Fibroblast of the conjunctiva (primary cell): ENCODE data around the gene ZNF785.
"Not testable (repeated sequence)": the region's sequence is repeated elsewhere in the genome, so short reads cannot be mapped to it uniquely, and the experiment has no call there.

ENCODE experiments used
- DNase-seq: peaks from one replicate; pipeline ENCODE4 v3.0.0-alpha.2; 2010; ENCODE audit warnings: low read depth

The ZNF785 gene

DNA sequence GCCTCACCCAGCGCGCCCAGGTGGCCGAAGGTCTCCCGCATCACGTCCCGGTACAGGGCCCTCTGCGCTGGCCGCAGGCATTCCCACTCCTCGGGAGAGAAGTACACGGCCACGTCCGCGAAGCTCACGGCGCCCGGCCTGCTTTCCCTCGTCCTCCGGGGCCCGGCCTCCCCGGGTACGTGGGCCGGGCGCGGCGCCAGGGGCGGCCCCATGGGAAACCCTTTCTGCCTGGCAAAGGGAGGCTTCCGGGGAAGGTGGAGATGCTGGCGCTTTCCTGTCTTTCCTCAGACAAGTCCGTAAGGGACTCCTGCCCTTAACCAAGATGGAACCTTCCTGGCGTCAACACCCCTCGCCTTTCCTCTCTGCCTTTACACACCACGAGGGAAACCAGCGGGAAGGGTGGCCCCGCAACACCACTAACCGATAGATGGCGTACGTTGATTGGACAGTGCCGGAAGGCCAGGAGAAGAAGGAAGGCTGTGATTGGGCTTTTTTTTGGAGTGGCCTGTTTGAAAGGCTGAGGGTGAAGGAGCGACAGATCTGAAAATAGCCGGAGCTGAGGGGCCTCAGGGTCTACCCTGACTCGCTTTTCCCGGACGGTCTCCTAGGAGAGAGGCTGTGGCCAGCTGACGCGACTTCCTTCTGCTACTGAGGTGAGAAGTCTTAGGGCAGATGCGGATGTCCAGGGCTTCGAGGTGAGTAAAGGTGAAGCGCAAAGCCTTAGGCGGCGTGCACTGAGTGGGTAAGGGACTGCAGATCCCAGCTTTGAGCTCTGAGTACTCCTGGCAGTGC lies at the start of gene ZNF785:
Gene ZNF785, minus strand, starts transcription at position 298 of the 792 bp plus-strand sequence. Its CDS starts 86 bp downstream, at position 212.
- DNase-seq = peak; percentile 99

DNA sequence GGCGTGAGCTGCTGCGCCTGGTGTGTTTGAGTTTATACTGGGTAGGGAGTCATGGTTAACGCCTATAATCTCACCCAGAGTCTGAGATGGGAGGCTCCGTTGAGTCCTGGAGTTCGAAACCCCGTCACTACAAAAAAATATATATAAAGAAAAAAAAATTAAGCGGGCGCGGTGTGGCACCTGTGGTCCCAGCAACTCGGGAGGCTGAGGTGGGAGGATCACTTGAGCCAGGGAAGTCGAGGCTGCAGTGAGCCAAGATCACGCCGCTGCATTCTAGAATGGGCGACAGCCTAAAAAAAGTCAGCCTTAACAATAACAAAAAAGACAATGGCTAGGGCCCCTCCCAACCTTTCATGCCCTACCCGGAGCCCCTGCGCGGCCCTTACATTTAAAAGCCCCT lies 48.0 kb upstream of the ZNF785 start:
- no peak for DNase-seq

DNA sequence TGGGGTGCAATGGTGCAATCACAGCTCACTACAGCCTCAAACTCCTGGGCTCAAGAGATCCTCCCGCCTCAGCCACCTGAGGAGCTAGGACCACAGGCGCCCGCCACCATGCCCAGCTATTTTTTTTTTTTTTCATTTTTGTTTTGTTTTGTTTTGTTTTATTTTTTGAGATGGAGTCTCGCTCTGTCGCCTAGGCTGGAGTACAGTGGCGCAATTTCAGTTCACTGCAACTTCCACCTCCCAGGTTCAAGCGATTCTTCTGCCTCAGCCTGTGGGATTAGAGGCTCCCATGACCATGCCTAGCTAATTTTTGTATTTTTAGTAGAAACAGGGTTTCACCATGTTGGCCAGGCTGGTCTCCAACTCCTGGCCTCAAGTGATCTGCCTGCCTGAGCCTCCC lies 47.0 kb upstream of the ZNF785 start:
- not testable (repeated sequence) for DNase-seq

DNA sequence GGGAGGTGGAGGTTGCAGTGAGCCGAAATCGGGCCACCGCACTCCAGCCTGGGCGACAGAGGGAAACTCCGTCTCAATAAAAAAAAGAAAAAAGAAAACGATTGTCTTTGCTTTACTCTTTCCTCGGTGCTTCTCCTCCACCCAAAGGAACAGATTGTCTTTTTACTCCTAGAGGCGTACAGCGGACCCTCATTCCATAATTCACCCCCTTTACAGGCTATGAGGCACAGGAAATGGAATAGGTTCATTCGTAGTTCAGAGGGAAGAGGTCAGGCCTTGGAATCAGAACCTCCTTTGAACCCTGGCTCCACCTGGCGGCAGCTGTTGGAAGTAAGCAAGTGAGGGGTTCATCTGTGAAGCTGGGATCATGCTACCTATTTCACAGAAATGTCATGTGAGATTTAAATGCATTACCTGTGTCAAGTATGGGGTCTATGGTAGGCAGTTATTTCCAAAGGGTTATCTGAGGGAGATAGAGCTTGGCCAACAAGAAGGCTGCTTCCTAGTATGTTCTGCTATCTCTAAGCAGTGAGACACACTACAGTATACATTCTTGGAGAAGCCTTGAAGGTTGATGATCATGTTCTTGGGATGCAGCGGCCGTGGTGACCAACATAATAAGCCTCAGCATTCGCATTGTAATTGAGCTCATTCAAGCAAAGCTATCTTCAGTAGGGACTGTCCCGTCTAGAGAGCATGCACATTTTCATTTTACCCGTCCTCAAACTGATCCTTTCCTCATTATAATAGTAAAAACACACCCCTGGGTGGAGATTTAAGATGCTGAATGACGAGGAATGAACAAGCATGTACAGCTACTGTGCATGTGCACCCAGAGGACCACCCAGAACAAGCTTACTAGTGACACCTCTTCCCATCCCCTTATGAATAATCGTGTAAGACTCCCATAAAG lies 43.4 kb upstream of the ZNF785 start:
- DNase-seq = peak; percentile 64

DNA sequence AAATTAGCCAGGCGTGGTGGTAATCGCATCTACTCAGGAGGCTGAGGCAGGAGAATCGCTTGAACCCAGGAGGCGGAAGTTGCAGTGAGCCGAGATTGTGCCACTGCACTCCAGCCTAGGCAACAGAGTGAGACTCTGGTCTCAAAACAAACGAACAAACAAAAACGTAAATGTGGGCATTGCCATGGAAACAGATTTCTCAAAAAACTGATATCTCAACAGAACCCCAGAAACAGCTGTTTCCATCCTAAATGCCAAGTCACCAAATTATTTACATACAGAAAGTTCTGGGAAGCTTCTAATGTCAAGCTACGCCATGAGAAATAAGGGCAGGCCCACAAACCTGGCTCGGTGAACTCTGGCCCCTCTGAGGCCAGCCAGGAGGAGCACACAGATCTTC lies 40.7 kb upstream of the ZNF785 start:
- no peak for DNase-seq

DNA sequence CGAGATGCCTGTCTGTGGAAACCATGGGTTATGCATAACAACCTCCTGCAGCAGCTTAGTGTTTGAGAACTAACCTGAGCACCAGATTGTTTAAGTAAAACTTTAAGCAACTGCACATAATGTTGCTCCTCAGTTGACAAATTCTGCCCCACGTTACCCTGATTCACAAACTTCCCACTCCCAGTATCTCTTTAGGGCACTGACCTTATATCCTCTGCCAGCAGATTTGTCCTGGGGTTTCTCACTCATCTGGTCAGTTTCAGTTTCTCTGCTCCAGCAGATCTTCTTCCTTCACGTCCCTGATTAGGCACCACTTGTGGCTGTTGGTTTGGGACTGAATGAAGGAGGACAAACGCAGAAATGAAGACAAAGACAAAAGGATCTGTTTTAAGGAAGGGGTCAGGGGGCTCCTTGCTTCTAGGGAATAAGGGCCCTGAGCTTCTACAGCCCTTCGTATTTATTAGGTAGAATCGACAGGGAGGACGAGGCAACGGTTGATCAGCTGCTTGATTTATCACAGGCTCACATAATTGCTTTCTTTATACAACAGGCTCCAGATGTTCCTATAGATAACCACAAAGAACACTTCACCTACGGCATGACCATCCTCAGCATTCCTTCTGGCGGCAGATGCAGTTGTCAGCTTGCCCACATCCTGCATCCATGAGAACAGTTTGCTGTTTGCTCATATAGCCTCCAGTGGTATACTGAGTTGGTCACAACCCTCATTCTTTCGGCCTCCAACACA lies 38.2 kb upstream of the ZNF785 start:
- no peak for DNase-seq

DNA sequence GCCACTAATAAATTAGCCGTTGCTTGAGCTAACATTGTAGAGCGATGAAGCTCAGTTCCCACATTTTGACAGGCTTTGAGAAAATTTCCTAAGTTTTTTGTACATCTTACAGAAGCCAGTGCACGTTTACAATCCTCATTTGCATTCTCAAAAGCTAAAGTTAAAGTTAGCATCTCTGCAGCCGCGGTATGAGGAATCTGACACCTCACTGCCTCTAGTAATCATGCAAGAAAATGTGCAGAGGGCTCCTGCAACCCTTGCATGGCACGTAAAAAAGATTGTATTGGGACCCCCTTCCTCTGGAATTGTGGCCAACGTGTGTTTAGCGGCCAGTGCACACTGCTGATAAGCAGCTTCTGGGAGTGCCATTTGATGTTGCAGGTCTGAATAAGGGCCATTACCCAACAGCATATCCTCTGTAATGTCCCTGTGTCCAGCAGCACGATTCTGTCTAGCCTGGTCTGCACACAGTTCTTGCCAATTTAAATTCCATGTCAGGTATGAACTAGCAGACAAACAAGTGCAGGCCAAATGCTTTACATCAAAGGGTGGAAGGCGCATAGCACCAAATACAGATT lies 37.0 kb upstream of the ZNF785 start:
- DNase-seq = no peak

DNA sequence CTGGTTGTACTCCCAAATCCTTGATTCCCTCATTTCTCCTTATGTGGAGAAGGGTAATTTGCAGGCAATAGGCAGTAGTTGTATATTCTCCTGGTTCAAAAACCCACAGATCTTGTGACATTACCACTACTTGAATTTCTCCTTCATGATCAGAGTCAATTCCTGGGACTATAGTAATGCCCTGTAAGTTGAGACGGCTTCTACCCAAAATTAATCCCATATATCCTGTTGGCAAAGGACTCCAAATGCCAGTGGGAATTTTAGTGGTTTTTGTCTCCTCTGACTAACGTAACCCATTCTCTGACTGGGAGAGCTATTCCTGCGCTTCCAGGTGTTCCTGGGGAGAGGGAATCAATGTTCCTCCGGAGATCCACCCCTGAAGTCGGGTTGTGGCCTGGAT lies 36.3 kb upstream of the ZNF785 start:
- no peak for DNase-seq

DNA sequence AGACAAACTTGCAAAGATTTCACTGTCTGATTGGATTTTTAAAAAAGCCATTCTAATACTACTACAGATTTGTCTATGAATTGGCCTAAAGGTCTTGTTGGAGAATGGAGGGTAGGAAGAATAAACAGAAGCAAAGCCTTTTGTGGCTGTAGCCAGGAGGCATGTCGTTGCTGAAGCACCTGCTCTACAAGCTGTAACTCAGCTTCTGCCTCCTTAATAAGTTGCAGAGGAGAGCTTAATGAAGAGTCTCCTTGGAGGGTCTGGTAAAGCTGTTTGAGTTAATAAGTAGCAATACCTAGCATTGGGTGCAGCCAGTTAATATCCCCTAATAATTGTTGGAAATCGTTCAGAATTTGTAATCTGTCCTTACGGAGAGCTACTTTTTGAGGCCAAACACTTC lies 34.7 kb upstream of the ZNF785 start:
- no peak for DNase-seq

DNA sequence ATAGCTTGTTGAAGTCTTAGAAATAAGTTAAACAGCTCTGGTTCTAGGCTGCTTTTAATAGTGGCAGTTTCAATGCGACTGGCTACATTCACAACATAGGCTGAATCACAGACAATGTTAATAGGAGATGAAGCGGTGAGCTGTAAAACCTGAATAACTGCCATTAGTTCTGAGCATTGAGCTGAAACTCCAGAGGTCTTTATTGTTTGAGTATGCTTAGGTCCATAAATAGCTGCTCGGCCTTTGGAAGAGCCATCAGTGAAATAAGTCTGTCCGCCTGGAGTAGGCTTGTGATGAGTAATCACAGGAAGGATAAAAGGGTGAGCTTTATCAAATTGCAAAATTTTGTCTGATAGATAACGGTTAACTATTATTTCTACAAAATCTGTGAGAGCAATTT lies 34.1 kb upstream of the ZNF785 start:
- no peak for DNase-seq

DNA sequence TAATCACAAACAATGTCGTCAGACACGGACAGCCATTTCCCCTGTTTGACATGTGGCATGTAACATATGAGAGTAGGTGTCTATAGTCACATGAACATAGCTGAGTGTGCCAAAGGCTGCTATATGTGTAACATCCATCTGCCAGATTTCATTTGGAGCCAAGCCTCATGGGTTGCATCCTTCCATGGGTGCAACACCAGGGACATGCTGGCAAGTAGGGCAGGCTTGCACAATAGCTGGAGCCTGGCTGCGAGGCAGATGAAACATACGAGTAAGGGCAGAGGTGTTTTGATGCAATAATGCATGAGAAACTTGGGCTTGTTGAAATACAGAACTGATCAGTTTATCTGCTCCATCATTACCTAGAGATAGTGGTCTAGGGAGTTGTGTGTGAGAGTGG lies 33.7 kb upstream of the ZNF785 start:
- DNase-seq = no peak

DNA sequence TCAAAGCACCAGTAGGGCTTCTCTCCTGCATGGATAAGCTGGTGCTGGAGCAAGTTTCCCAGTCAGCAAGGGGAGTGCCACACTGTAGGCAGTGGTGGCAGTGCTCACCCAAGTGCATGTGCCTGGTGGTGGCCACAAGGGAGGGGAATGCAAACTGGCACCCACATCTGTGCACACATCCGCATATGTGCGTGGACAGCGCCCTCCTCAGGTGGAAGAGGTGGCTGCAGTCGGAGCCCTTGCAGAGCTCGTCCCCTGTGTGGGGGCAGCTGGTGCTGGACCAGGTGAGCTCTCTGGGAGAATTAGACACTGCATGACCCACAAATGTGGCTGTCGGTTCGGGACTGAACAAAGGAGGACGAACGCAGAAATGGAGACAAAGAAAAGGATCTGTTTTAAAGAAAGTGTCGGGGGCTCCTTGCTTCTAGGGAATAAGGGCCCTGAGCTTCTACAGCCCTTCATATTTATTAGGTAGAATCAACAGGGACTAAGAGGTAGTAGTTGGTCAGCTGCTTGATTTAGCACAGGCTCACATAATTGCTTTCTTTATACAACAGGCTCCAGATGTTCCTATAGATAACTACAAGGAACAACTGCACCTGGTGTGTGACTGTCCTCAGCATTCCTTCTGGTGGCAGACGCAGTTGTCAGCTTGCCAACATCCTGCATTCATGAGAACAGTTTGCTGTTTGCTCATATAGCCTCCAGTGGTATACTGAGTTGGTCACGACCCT lies 30.0 kb upstream of the ZNF785 start:
- no peak for DNase-seq

DNA sequence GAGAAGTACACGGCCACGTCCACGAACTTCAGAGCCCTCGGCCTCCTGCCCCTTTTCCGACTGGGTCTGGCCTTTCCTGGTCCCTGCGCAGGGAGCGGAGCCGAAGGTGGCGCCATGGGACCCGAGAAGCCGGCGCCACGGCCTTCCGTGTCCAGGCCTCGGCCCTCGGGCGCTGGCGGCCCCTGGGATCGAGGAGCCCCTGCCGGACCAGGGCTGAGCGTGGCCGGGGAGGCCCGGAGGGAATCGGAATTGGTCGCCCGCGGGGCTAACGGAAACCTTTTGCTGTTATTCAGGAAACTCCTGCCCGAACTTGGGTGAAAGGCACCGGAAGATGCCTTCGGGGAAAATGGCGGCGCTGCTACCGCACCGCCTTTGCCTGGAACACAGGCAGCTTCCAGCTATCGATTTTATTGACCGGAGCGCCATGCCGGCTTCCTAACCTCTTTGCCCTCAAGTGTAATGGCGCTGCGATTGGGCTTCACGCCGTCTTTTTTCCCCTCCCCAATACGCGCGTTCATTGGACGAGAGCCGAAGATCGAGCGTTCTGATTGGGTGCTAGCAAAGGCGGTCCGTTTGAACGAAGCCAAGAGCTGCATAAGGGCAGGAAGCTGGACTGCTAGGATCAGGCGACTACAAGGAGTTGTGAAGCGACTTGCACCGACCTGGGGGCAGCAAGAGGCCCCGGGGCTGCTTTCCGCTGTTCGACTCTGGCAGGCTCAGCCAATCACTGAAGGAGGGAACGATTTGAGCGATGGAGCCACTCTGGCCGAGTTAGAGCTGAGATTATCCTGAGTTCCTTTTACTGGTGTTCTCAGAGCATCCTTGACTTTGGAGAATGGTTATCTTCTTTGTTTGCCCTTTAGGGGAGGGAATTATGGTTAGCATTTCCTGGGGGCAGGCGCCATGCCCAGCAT lies 24.7 kb upstream of the ZNF785 start, which contains the start of gene ZNF689:
Gene ZNF689, minus strand, starts transcription at position 464 of the 914 bp plus-strand sequence. Its CDS starts 348 bp downstream, at position 116.
- peak; percentile 96 for DNase-seq

DNA sequence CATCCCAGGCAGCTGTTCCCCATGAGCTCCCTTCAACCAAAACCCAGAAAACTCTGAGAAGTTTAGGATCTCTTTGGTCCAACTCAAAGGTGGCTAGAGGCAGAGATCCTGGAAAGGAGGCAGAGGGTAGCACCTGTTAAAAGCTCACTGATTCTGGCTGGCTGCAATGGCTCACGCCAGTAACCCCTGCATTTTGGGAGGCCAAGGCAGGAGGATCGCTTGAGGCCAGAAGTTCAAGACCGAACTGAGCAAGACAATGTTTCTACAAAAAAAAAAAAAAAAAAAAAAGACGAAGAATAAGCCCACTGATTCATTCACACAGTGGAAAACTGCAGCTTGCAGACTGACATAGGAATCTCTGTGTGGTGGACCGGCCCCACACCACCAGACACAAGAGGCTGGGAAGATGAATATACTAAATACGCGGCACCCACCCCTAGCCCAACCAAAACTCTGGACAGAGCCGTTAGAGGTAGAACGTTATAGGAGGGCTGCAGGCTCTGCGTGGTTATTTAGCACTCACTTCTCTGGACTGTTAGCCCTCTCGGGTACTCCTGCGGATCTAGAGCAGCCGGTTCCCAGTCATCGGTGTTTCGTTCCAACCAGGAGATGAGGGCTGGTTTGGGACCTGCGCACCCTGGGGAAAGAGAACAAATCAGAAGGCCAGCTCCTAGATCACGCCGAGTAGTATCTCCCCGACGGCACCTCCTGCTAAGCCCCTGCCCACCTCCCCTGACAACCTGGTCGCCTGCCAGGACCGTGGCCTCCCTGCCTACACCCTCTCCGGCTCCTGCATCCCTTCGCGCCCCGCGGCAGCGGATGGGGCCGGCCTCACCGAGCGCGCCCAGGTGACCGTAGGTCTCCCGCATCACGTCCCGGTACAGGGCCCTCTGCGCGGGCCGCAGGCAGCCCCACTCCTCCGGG lies 23.8 kb upstream of the ZNF785 start:
- peak; percentile 9 for DNase-seq

DNA sequence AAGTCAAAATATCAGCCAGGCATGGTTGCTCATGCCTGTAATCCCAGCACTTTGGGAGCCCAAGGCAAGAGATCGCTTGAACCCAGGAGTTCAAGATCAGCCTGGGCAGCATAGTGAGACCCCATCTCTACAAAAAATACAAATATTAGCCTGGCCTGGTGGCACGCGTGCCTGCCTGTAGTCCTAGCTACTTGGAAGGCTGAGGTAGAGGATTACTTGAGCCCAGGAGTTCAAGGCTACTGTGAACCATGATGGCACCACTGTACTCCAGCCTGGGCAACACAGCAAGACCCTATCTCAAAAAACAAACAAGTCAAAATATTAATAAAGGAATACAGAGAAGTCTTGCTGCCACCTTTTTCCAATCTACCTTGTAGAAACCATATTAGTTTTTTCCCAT lies 20.5 kb upstream of the ZNF785 start:
- DNase-seq = no peak

DNA sequence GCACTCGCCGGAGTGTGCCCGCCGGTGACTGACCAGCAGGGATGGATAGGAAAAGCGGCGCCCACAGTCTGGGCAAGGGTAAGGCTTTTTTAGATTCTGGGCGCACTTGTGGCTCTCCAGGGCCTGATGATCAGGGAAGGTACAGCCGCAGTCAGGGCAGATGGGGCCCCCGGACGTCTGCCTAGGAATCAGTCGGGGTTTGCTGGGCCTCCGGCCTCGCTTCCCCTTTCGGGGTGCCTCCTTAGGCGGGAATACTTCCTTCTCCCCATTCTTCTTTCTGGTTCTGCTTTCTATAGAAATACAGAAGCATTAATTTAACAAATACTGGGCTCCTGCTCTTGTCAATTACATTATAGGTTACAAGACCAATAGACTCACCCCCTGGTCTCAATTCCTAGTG lies 19.7 kb upstream of the ZNF785 start:
- DNase-seq = no peak

DNA sequence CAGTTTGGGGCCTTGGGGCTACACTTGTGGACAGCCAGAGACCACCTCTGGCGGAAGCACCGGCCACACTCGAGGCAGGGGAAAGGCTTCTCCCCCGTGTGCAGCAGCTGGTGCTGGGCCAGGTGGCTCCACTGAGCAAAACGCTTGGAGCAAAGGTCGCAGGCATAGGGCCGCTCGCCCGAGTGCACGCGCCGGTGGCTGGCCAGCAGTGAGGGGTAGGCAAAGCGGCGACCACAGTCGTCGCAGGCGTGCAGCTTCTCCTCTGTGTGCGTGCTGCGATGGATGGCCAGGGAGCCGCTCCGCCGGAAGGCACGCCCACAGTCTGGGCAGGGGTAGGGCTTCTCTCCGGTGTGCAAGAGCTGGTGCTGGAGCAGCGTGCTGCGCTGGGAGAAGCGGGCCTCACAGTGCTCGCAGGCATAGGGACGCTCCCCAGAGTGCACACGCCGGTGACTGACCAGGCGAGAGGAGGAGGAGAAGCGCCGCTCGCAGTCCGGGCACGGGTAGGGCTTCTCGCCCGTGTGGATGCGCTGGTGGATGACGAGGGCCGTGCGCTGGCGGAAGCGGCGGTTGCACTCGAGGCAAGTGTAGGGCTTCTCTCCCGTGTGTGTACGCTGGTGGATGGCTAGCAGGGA lies 18.9 kb upstream of the ZNF785 start:
- DNase-seq = no peak

DNA sequence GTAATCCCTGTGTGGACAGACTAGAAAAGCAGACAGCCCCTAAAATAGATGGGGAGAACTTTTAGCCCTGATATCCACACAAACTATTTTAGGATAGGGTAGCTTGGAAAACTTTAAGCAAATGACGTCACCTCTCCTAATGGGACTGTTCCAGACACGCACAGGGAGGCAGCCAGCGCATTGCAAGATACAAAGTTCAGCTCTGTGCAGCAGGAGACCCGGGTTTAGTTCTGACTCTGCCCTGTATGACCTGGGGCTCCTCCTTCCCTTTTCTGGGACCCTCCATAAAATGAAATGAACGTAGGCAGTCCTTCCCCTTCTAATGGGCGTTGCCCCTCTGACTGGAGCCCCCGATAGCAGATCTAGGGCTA lies 18.4 kb upstream of the ZNF785 start:
- DNase-seq = no peak
